ENCODE measurements around the gene EFCAB6.

EFCAB6 gene

DNA sequence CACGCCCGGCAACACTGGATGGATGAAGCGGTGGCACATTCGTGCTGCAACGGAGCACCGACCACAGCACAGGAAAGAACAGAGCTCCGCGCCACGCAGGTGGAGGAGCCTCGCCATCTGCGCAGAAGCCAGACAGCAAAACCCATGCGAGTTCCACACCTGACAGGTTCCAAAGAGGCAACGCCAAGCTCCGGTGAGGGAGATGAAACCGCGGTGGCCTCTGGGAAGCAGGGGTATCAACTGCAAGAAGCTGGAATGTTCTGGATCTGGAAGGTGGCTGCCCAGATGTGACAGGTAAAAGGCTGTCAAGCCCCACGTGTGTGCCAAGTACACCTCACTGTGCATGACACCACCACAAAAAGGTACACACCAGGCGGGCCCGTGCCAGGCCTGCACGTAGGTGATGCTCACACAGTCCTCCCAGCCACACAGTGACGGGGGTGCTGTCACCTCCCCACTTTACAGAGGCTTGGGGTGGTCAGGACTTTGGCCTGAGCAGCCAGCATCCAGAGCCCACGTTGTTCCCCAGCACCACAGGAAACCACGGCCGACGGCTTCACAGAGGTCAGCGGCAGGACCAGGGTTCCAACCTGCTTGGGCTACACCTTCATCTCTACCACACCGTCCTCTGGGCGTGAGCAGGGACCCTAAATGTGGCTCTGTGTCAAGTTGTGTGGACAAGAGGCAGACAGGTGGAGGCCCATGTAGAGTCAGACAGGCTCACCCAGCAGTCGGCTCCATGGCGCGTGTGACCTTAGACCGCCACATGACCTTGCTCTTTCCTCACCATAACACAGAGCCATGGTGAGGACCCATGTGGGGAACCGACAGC, 19.7 kb upstream of the EFCAB6 start:
- DNase-seq (ENCODE audit: low spot score), result no peak

DNA sequence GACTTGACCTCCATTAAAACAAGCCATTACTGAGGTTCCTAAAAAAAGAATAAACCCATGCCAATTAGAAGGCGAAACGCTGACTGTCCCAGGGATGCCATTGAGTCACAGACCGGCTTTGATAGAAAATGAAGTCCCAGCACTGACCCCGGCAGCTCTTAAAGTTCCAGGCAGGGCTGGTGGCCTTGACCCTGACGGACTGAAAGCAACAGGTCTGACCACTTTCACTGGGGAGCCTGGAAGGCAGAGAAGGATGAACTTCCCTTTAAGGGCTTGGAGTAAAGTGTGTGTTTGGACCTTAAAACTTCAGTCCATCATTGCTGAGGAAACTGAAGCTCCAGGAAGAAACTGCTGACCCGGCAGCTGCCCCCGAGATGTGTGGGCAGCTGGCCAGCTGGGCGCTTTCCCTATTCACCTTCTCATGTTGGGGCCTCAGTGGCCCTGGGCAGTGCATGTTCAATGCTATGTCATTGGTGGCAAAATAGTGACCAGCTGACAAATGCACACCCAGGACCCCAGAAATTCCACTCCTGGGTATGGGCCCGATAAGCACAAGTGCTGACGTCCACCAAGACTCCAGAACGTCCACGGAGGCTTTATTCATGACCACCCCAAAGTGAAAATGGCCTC, 18.9 kb upstream of the EFCAB6 start:
- DNase-seq (ENCODE audit: low spot score), result no peak

GRCh38 chr22:43829904-43830851, 18.1 kb upstream of the EFCAB6 start:
- DNase-seq (ENCODE audit: low spot score), result no peak

- no peak for DNase-seq (ENCODE audit: low spot score)
Observed at GRCh38 chr22:43828998-43829782, 17.1 kb upstream of the EFCAB6 start.

- no peak for DNase-seq (ENCODE audit: low spot score)
Observed at GRCh38 chr22:43828725-43828997, 16.6 kb upstream of the EFCAB6 start.

DNA sequence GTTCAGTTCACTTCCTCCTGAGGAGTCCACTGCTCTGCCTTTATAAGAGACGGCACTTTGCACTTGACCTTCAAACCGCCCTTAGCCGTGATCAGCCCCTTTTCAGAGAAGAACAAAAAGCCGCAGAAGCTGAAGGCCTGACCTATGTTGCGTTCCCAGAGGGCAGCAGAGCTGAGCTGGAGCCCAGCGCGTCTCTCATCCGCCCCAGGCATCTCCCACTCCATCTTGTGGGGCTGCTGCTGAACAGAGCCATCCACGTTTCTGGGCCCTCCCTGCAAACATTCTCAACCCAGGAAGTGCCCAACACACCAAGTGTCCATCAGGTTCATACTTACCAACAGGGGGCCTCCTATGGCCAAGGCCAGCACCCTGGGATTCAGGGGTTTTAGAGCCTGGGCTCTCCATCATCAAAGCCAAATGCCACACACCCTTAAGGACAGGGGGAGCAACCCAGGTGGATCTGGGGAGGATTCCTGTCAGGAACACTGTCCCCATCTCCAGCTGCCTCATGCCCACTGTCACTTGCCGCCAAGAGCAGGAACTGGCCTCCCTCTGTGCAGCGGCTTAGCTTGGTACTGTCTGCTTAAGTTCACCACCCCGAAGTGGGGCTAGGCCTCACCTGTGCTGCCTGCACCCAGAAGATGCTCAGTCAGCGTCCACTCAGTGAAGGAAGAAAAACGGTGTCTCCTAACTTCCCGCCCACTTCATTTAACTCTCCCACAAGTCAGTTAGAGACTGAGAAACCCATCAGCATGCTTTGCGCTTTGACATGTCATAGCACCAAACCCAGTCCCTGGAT, 16.0 kb upstream of the EFCAB6 start:
- no peak for DNase-seq (ENCODE audit: low spot score)

GRCh38 chr22:43827003-43827735, 15.1 kb upstream of the EFCAB6 start:
- DNase-seq (ENCODE audit: low spot score), result no peak

DNA sequence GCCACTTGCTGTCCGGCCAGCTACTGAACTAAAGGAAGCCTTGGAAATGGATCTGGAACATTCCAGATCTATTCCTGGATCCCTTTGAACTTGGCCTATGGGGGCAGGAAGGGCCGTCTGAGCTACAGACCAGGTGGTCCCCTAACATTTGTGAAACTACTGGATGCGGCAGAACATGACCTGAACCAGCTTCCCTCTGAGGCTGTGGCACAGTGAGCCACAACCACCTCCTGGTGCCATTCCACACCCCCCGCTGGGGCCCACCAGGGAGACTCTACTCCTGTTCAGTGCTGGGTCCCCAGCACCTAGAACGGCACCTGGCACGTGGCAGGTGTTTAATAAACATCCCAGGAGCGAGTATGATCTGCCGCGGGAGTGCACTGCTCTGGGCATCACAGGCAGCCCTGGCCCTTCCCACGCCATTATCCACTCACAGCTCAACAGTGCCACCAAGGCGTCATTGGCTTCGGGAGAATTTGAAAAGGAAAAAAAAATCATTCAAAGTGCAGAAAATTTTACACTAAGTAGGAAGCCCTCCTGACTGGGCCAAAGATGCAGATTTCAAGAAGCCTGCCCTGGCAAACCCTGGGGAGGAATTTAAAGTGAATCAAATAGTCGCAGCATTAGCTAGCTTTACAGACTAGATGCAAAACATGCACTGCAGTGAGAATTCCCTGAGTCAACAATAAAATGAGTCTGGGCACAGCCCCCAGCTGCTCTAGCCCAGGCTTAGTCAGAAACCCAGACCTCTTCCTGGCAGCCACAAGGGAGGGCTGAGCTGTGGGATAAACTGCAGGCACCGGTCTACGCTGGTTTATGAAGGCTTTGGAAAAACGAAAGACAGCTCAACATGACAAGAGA, 14.3 kb upstream of the EFCAB6 start:
- no peak for DNase-seq (ENCODE audit: low spot score)

DNA sequence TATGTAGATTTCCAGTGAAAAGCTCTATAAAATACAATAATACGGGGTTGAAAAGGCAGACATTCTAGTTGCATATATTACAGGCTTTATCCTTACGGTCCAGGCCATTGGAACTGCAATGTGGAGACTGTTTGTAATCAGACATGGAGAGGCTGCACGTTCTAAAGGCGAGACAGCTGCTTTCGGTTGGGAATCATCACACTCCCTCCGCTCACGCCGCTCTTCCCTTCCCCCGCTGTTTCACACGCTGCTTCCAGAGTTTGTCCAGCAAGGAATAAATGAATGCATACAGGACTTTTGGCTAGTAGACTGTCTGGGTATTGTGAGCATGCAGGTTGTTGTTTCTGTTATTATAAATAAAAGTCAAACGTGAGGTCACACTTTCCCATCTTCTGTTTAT, 13.5 kb upstream of the EFCAB6 start:
- DNase-seq (ENCODE audit: low spot score), result no peak

DNA sequence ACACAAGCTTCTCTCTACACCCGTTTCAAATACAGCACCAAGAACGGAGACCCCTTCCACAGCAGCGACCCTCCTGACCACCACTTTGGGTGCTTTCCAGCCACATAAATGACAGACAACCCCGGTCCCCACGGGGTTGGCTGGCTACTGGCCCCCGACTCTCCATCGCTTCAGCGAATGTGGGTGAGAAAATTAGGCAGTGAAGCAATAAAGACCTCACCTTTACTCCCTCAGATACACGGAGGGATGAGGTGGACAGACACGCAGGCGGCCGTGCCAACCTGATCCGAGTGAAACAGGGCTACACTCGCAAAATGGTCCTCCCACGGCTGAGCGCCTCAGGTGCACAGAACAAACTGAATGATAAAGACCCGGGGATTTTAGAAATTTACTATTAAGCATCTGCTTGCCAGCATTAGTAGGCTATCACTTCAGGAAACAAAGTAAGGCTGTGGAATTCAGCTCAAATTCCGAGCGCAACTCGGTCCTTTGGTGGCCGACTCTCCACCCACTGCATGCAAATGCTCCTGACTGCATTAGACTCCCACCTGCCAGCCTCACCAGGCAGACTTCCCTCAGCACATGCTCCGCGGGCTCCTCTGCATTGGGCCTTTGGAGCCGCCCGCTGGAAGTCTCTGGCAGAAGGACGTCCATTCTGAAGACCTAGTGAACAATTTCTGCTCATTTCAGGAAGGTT, 12.8 kb upstream of the EFCAB6 start:
- no peak for DNase-seq (ENCODE audit: low spot score)

GRCh38 chr22:43823911-43824665, 12.0 kb upstream of the EFCAB6 start:
- no peak for DNase-seq (ENCODE audit: low spot score)

DNA sequence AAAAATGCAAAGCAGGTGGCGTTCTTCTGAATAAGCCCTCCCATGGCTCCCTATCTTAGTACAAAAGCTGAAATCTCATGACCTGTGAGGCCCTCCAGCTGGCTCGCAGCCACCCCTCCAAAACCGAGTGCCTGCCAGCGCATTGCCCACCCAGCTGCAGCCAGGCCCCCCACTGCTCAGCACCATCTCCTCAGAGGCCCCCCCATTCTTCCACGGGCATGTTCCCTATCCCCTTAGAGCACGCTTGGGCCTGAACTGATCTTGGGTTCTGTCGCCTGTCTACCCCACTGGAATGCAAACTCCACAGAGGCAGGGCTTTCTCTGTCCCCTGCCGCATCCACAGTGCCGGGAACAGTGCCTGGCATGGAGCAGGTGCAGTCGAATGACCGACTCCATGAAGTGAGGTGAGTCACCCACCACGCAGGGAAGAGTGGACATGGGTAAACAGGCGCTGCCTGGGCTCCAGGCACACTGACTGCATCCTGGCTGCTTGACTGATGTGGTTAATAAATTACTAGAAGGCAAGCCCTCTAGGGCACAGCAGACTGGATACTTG, 11.3 kb upstream of the EFCAB6 start:
- DNase-seq (ENCODE audit: low spot score), result no peak

- no peak for DNase-seq (ENCODE audit: low spot score)
Observed at GRCh38 chr22:43821606-43822425, 9.7 kb upstream of the EFCAB6 start.

DNA sequence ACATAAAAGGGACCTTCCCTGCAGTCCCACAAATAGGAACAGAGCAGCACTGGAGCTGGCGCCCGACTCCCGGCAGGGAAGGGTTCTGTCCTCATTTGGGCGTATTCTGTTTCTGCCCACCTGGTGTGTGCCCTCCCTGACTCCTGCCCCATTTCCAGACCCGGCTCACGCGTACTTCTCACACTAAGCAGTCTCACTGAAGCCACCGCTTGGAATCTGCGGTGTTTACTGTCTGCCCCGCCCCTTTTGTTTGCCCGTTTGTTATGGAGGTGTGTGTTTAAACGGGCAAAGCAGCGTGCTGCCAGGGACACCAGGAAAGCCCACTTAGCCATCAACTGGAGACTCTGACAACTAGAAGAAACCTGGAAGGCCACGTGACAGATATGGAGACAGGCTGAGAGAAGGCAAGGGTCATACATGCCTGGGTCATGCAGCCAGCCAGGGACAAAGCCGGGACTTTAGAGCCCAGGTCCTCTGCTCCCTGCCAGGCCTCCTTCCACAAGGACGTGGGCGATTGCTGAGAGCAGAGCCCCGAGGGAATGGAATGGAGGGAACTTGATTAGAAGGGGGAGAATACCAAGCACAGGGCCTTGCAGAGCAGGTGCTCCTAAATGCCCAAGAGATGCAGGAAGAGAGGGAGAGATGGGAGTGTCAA, 8.7 kb upstream of the EFCAB6 start:
- no peak for DNase-seq (ENCODE audit: low spot score)

- DNase-seq (ENCODE audit: low spot score), result no peak
Observed at GRCh38 chr22:43819931-43820640, 8.0 kb upstream of the EFCAB6 start.

Measured in putamen (tissue), 1 donor.